Lung (tissue), 12 donors: ENCODE data around the gene PHF1. TPM values are rescaled to one million over a fixed set of nuclear protein-coding genes. Genes with fewer than 3 reads are reported as not detected.

Source experiments
- ATAC-seq: fragments of 200-7000 bp; cut with Tn5 transposase; one replicate; pipeline ENCODE4 v1.9.1; 2020; ENCODE audit warnings: moderate number of reproducible peaks; ENCODE audit not compliant: insufficient read depth, low FRiP score
- DNase-seq, 3 donors: peaks; one replicate each; pipeline ENCODE4 v3.0.0-alpha.2; 2013 to 2017
- H3K27ac ChIP-seq, 2 donors: one replicate each; pipeline ENCODE4 v1.5.1; 2013; ENCODE audit warnings: mild to moderate bottlenecking in 2 of 2, moderate library complexity in 2 of 2, control low read depth in 1 of 2, inconsistent platforms in 1 of 2, low read depth in 1 of 2, low read length in 1 of 2
- H3K27me3 ChIP-seq, 3 donors: one replicate each; pipeline ENCODE4 v1.5.1; 2013; ENCODE audit warnings: low read length in 2 of 3; ENCODE audit not compliant: control insufficient read depth in 3 of 3, insufficient read depth in 3 of 3
- H3K36me3 ChIP-seq, 4 donors: one replicate each; pipeline ENCODE4 v1.5.1; 2013; ENCODE audit warnings: low read length in 4 of 4, mild to moderate bottlenecking in 1 of 4, moderate library complexity in 1 of 4; ENCODE audit not compliant: control insufficient read depth in 4 of 4, insufficient read depth in 4 of 4
- H3K4me1 ChIP-seq, 5 donors: one replicate each; pipeline ENCODE4 v1.5.1; 2013; ENCODE audit warnings: low read length in 5 of 5, mild to moderate bottlenecking in 2 of 5, moderate library complexity in 1 of 5; ENCODE audit not compliant: control insufficient read depth in 5 of 5, insufficient read depth in 5 of 5
- H3K4me3 ChIP-seq: one replicate; pipeline ENCODE4 v1.5.1; 2013; ENCODE audit warnings: mild to moderate bottlenecking, control low read depth, moderate library complexity
- H3K9ac ChIP-seq, 2 donors: one replicate each; pipeline ENCODE4 v1.5.1; 2013; ENCODE audit warnings: low read length in 2 of 2, control low read depth in 1 of 2; ENCODE audit not compliant: insufficient read depth in 1 of 2
- H3K9me3 ChIP-seq, 4 donors: one replicate each; pipeline ENCODE4 v1.5.1; 2013; ENCODE audit warnings: low read length in 3 of 4, mild to moderate bottlenecking in 1 of 4, moderate library complexity in 1 of 4; ENCODE audit not compliant: control insufficient read depth in 4 of 4, insufficient read depth in 3 of 4
- WGBS, 2 donors: extraction: QIAGEN DNeasy Blood & Tissue Kit; methylation state at CpG; one replicate each; pipeline ENCODE4 v1.1.7; 2013; 5-methylcytosine and 5-hydroxymethylcytosine counted together
- polyA plus RNA-seq, 2 donors: library from polyadenylated mRNA; stranded (reverse); fragments of 200-250 nt; gene quantifications; one replicate each; pipeline ENCODE4 v1.2.1, GENCODE V29; 2013
- total RNA-seq, 2 donors: library from RNA; depleted of rRNA in 1 of 2; stranded (reverse); fragments of >200 nt in 1 of 2; gene quantifications; one replicate each; pipeline ENCODE4 v1.2.1, GENCODE V29; 2014 to 2021
- TF ChIP-seq, protein P1 (sequence below): IDR thresholded peaks from 2 replicates; pipeline ENCODE4 v1.5.1; 2012; ENCODE audit warnings: mild to moderate bottlenecking; ENCODE audit errors: control extremely low read depth, extremely low read depth
- donor health status: control.
- donor health status: control.
- donor health status: Bipolar disorder and iron deficiency.
- donor health status: healthy.
- donor health status: DM: yes; HTN: yes; CAD: no.

The PHF1 gene
- total and polyA plus RNA-seq, 4 donors, result 30.9 to 121 (median 45.1) TPM

DNA sequence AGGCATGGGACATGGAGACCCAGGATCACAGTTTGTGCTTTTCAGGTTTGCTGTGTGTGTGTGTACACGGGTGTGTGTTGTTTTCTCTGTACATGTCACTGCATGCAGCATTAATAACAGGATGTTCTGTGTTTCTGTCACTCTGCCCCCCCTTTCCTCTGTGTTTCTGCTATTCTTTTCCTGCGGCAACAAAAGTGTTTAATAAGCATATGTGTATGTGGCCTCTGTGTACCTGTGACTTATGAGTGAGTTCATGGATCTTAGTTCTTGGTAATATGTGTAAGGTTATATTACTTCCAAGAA lies 18.9 kb downstream of the PHF1 start:
- no peak overlapping the region for H3K4me3 ChIP-seq
- 32 to 43% methylated on average over 2 of the region's 2 CpGs for WGBS, 2 donors
- no peak overlapping the region for H3K9ac ChIP-seq
- H3K27me3 ChIP-seq, result no peaks in the 10 kb centered on the region
- DNase-seq, result no peak
- no peaks in the 10 kb centered on the region for H3K9me3 ChIP-seq
- H3K36me3 ChIP-seq, result peaks cover 0 to 4% (median 0%) of the 10 kb centered on the region in 4 donors
- ATAC-seq, result no peak
- peaks cover 8 to 53% (median 23%) of the 10 kb centered on the region in 5 donors for H3K4me1 ChIP-seq
- TF ChIP-seq, protein P1, sequence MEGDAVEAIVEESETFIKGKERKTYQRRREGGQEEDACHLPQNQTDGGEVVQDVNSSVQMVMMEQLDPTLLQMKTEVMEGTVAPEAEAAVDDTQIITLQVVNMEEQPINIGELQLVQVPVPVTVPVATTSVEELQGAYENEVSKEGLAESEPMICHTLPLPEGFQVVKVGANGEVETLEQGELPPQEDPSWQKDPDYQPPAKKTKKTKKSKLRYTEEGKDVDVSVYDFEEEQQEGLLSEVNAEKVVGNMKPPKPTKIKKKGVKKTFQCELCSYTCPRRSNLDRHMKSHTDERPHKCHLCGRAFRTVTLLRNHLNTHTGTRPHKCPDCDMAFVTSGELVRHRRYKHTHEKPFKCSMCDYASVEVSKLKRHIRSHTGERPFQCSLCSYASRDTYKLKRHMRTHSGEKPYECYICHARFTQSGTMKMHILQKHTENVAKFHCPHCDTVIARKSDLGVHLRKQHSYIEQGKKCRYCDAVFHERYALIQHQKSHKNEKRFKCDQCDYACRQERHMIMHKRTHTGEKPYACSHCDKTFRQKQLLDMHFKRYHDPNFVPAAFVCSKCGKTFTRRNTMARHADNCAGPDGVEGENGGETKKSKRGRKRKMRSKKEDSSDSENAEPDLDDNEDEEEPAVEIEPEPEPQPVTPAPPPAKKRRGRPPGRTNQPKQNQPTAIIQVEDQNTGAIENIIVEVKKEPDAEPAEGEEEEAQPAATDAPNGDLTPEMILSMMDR, result no peak
- peak overlapping the region in 1 of 2 donors; percentile 11 for H3K27ac ChIP-seq

DNA sequence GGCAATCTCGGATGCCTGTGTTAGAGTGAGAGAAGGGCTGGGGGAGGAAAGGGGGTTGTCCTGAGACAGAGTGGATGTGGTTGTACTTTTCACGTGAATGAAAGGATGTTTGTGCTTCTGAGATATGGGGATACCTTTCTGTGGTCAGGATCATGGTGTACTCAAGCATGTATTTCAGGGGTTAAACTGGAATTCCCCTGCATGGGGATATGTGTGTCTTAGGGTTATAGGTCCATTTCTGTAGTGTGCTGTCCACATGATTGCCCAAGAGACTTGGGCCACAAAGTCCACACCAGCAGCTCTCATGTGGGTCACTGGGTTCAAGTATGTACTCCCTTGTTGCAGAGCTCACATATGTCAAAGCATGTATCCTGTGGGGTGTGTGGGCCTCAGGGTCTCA lies 19.5 kb downstream of the PHF1 start:
- Histone ChIP-seq H3K4me1 (peaks cover 4 to 46% (median 18%) of the 10 kb centered on the region in 5 donors), H3K9me3 (no peaks in the 10 kb centered on the region), H3K27me3 (no peaks in the 10 kb centered on the region), H3K36me3 (peaks cover 0 to 7% (median 1%) of the 10 kb centered on the region in 4 donors), H3K4me3 (no peak overlapping the region), H3K9ac (no peak overlapping the region), H3K27ac (peak overlapping the region in 1 of 2 donors; percentile 20)
- 39 to 50% methylated on average over 2 of the region's 2 CpGs for WGBS, 2 donors
- no peak for ATAC-seq
- TF ChIP-seq, protein P1, result no peak
- DNase-seq, result no peak

DNA sequence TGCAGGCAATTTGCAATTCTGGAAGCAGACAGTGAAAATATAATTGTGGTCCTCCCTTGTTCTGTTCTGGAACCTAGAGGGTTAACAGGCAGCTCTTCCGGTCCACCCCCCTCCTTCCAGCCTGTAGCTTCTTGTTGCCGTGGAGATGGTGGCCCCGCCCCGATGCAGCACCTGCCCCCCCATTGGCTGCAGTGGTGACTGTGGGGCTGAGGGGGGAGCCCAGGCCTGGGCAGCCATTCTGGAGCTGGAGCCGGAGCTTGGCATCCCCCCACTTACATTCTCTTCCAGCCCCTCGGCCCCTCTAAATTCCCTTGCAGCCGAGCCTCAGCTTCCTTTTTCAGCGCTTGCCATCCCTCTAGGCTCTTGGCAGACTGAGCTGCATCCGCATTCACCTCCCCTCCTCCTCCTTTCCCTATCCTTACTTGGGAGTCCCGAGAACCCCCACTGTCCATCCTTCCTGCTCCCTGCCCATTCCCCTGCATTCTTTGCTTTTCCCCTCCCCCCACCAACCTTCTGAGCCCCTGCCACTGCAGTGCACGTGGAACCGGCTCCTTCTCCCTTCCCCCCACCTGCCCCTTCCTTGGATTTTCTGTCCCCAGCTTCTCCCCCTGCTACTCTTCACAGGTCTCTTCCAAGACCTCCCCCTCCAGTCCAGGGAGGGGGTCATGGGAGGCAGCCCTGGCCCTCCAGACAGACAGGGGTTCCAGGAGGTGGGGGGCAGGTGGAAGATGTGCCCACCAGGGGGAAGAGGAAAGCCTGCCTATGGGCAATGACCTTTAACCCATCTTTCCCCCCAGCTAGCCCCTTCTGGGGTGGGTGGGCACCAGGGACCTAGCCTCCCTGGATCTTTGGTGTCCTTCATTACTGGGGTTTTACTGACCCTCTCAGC lies 20.4 kb downstream of the PHF1 start:
- no peak overlapping the region for H3K9ac ChIP-seq
- TF ChIP-seq, protein P1, result no peak
- no peaks in the 10 kb centered on the region for H3K9me3 ChIP-seq
- peaks cover 0 to 14% (median 8%) of the 10 kb centered on the region in 4 donors for H3K36me3 ChIP-seq
- ATAC-seq, result no peak
- no peak overlapping the region for H3K27ac ChIP-seq
- H3K27me3 ChIP-seq, result no peaks in the 10 kb centered on the region
- H3K4me3 ChIP-seq, result no peak overlapping the region
- peak; percentile 80 to 87 (median 82) for DNase-seq
- WGBS, 2 donors, result 1 to 8% methylated on average over 10 to 12 of the region's 12 CpGs
- peaks cover 4 to 46% (median 18%) of the 10 kb centered on the region in 5 donors for H3K4me1 ChIP-seq
